HL-60 (cell line): Measurements from ENCODE around the gene APH1B.

Experiments used
- POLR2AphosphoS5 ChIP-seq: IDR thresholded peaks from 2 replicates; pipeline ENCODE4 v1.6.1; 2012; ENCODE audit warnings: low read depth
- TF ChIP-seq, protein P1 (sequence below): IDR thresholded peaks from one replicate; pipeline ENCODE4 v1.5.1; 2011; ENCODE audit warnings: low read length, control low read depth, inconsistent platforms; ENCODE audit not compliant: insufficient read depth

DNA sequence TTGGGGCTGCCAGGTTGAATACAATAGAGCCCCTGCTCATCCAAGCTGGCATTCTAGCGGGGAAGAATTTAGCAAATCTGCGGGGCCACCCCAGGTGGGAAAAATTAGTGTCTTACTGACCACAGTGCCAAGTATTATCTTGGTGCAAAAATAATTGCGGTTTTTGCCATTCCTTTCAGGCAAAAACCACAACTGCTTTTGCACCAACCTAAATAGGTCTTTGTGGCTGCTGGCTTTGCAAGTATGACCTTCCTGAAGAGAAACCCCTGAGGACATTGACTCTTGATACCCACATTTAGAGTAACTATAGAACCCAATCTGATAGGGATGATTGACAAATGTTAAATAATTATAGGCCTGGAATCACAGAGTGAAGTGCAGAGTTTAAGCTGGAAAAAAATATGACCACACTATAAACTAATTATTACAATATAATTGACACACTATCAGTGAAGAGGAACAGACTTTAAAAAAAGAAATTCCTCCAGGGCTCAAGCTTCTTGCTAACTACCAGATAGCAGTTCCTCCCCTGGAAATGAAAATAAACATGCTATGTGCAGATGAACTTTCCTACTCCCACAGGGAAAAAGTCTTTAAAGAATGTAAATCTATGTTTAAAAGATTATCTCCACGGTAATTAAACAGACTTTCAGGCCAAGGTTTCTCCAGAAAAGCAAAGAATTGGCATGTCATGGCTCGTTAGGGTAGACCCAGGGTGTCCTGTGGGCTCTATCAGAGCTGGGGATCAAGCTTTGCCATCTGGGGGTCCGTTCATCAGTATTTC, 69.9 kb downstream of the APH1B start:
- TF ChIP-seq, protein P1, sequence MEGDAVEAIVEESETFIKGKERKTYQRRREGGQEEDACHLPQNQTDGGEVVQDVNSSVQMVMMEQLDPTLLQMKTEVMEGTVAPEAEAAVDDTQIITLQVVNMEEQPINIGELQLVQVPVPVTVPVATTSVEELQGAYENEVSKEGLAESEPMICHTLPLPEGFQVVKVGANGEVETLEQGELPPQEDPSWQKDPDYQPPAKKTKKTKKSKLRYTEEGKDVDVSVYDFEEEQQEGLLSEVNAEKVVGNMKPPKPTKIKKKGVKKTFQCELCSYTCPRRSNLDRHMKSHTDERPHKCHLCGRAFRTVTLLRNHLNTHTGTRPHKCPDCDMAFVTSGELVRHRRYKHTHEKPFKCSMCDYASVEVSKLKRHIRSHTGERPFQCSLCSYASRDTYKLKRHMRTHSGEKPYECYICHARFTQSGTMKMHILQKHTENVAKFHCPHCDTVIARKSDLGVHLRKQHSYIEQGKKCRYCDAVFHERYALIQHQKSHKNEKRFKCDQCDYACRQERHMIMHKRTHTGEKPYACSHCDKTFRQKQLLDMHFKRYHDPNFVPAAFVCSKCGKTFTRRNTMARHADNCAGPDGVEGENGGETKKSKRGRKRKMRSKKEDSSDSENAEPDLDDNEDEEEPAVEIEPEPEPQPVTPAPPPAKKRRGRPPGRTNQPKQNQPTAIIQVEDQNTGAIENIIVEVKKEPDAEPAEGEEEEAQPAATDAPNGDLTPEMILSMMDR: no peak
- TF ChIP-seq POLR2AphosphoS5: no peak
